Aorta (tissue), 5 donors: ENCODE measurements around the gene CC2D1A. TPM values are rescaled to one million over a fixed set of nuclear protein-coding genes. Genes with fewer than 3 reads are reported as not detected.

Source experiments
- ATAC-seq: fragments of 200-7000 bp; cut with Tn5 transposase; one replicate; pipeline ENCODE4 v1.9.1; 2022; ENCODE audit warnings: moderate library complexity; ENCODE audit not compliant: low FRiP score
- DNase-seq, 2 donors: peaks; one replicate each; pipeline ENCODE4 v3.0.0-alpha.2; 2020
- H3K27ac ChIP-seq, 2 donors: one replicate each; pipeline ENCODE4 v1.5.1; 2013; ENCODE audit warnings: low read length in 2 of 2, mild to moderate bottlenecking in 2 of 2, moderate library complexity in 2 of 2, control low read depth in 1 of 2, inconsistent platforms in 1 of 2, low read depth in 1 of 2
- H3K27me3 ChIP-seq, 2 donors: one replicate each; pipeline ENCODE4 v1.6.1; 2013; ENCODE audit warnings: control low read depth in 1 of 2, low read length in 1 of 2, mild to moderate bottlenecking in 1 of 2, moderate library complexity in 1 of 2; ENCODE audit not compliant: insufficient read depth in 2 of 2, control insufficient read depth in 1 of 2
- H3K36me3 ChIP-seq, 2 donors: one replicate each; pipeline ENCODE4 v1.6.1; 2013; ENCODE audit warnings: control low read depth in 1 of 2, low read length in 1 of 2, mild to moderate bottlenecking in 1 of 2; ENCODE audit not compliant: insufficient read depth in 2 of 2, control insufficient read depth in 1 of 2
- H3K4me1 ChIP-seq, 2 donors: one replicate each; pipeline ENCODE4 v1.6.1; 2013; ENCODE audit warnings: low read length in 2 of 2, control low read depth in 1 of 2, mild to moderate bottlenecking in 1 of 2, moderate library complexity in 1 of 2; ENCODE audit not compliant: insufficient read depth in 2 of 2, control insufficient read depth in 1 of 2
- H3K4me3 ChIP-seq, 2 donors: one replicate each; pipeline ENCODE4 v1.5.1; 2013; ENCODE audit warnings: low read length in 2 of 2, control low read depth in 1 of 2, mild to moderate bottlenecking in 1 of 2
- H3K9me3 ChIP-seq: one replicate; pipeline ENCODE4 v1.6.1; 2013; ENCODE audit warnings: mild to moderate bottlenecking, low read length; ENCODE audit not compliant: control insufficient read depth
- WGBS, 2 donors: extraction: QIAGEN DNeasy Blood & Tissue Kit; methylation state at CpG; one replicate each; pipeline ENCODE4 v1.1.7; 2013; 5-methylcytosine and 5-hydroxymethylcytosine counted together
- intact Hi-C, 2 donors: fragments of 100-400 bp; cut with DNase I; formaldehyde crosslinking; loops; one replicate each; pipeline versions ENCODE4 v1.14.2 to v1.15.0; 2022
- polyA plus RNA-seq, 2 donors: library from polyadenylated mRNA; stranded (reverse); fragments of 200-250 nt; gene quantifications; one replicate each; pipeline ENCODE4 v1.2.3, GENCODE V29; 2013
- total RNA-seq, 2 donors: library from RNA; stranded (reverse); fragmentation: NEBNext Ultra II Directional; extraction: Animal tissue kit (Norgen Biotek cat#: 25700); gene quantifications; one replicate each; pipeline ENCODE4 v1.2.1, GENCODE V29; 2021
- donor health status: healthy with polysubstance abuse.
- donor health status: Bipolar disorder and iron deficiency.
- donor health status: DM: no; HTN: no; CAD: no.
- donor health status: DM: no; HTN: no; CAD: no.
- donor health status: DM: yes; HTN: yes; CAD: no.

Gene CC2D1A
- total and polyA plus RNA-seq, 4 donors, result 22.3 to 67.6 (median 32.0) TPM

- Histone ChIP-seq H3K27me3 (no peaks in the 10 kb centered on the region), H3K27ac (no peak overlapping the region), H3K4me1 (no peaks in the 10 kb centered on the region), H3K4me3 (no peak overlapping the region), H3K36me3 (no peaks in the 10 kb centered on the region), H3K9me3 (no peaks in the 10 kb centered on the region)
- no peak for ATAC-seq
- intact Hi-C loops, result no loop called here
- 68 to 73% methylated on average over 29 to 35 of the region's 35 CpGs for WGBS, 2 donors
- no peak for DNase-seq
These were observed 32.0 kb upstream of the CC2D1A start for GRCh38 chr19:13873834-13874515.

GRCh38 chr19:13875824-13876223 lies 30.2 kb upstream of the CC2D1A start:
- Histone ChIP-seq H3K4me3 (no peak overlapping the region), H3K4me1 (no peaks in the 10 kb centered on the region), H3K27me3 (no peaks in the 10 kb centered on the region), H3K36me3 (no peaks in the 10 kb centered on the region), H3K27ac (no peak overlapping the region), H3K9me3 (no peaks in the 10 kb centered on the region)
- ATAC-seq (no peak), DNase-seq (no peak)
- intact Hi-C loops, result no loop called here
- WGBS, 2 donors, result 96 to 97% methylated on average over 5 of the region's 5 CpGs

GRCh38 chr19:13876834-13877233 lies 29.2 kb upstream of the CC2D1A start, which contains the start of gene NANOS3:
TSS of gene NANOS3 (plus strand) at chr19:13877134. CDS start at chr19:13877249, 115 bp downstream.
- H3K4me3 ChIP-seq, result no peak within 1 kb of the TSS
- H3K36me3 ChIP-seq, result no peaks in the 10 kb centered on the region
- H3K27ac ChIP-seq, result no peak within 1 kb of the TSS
- H3K9me3 ChIP-seq, result no peaks in the 10 kb centered on the region
- 66 to 70% methylated on average over 5 of the region's 5 CpGs for WGBS, 2 donors
- H3K27me3 ChIP-seq, result no peaks in the 10 kb centered on the region
- intact Hi-C loops, result no loop called here
- ATAC-seq (no peak), DNase-seq (no peak)
- H3K4me1 ChIP-seq, result no peaks in the 10 kb centered on the region

- H3K36me3 ChIP-seq, result no peaks in the 10 kb centered on the region
- no peak for DNase-seq
- intact Hi-C loops, result no loop called here
- H3K27ac ChIP-seq, result no peak overlapping the region
- H3K27me3 ChIP-seq, result no peaks in the 10 kb centered on the region
- H3K4me3 ChIP-seq, result no peak overlapping the region
- 89 to 90% methylated on average over 27 of the region's 27 CpGs for WGBS, 2 donors
- no peaks in the 10 kb centered on the region for H3K9me3 ChIP-seq
- no peak for ATAC-seq
- no peaks in the 10 kb centered on the region for H3K4me1 ChIP-seq
These were observed 28.7 kb upstream of the CC2D1A start for GRCh38 chr19:13877303-13877702.

GRCh38 chr19:13880059-13881043 lies 25.6 kb upstream of the CC2D1A start:
- no peaks in the 10 kb centered on the region for H3K36me3 ChIP-seq
- no peaks in the 10 kb centered on the region for H3K27me3 ChIP-seq
- ATAC-seq (peak; percentile 97), DNase-seq (peak; percentile 99 to 100)
- intact Hi-C loops, result loop anchor here (1.0 to 5.0 kb wide), 6 partner anchors 26 to 467 kb away; partner anchors contain the start of genes BRME1 (in 1 of the 2), CC2D1A (in 1 of the 2) and MISP3 (in 1 of the 2)
- 8% methylated on average over 33 to 34 of the region's 34 CpGs for WGBS, 2 donors
- H3K9me3 ChIP-seq, result no peaks in the 10 kb centered on the region
- H3K4me1 ChIP-seq, result no peaks in the 10 kb centered on the region
- H3K27ac ChIP-seq, result peak overlapping the region in 1 of 2 donors; percentile 4
- H3K4me3 ChIP-seq, result no peak overlapping the region

GRCh38 chr19:13881251-13881691 lies 24.7 kb upstream of the CC2D1A start:
- ATAC-seq, result no peak
- H3K27ac ChIP-seq, result no peak overlapping the region
- no peak for DNase-seq

GRCh38 chr19:13881692-13882418 lies 24.1 kb upstream of the CC2D1A start:
- Histone ChIP-seq H3K4me1 (no peaks in the 10 kb centered on the region), H3K4me3 (no peak overlapping the region), H3K27me3 (no peaks in the 10 kb centered on the region), H3K36me3 (no peaks in the 10 kb centered on the region), H3K9me3 (no peaks in the 10 kb centered on the region), H3K27ac (no peak overlapping the region)
- intact Hi-C loops, result loop anchor here (2.0 to 5.0 kb wide), 3 partner anchors 175 to 465 kb away; partner anchors contain the start of gene MISP3 (in 1 of the 2)
- DNase-seq, result no peak
- 71 to 75% methylated on average over 17 of the region's 17 CpGs for WGBS, 2 donors
- ATAC-seq, result no peak

More at GRCh38 chr19:13881251-13881691, 24.7 kb upstream of the CC2D1A start:
- WGBS, 2 donors, result 66 to 71% methylated on average over 12 of the region's 12 CpGs
- H3K27me3 ChIP-seq, result no peaks in the 10 kb centered on the region
- no peaks in the 10 kb centered on the region for H3K9me3 ChIP-seq
- no peaks in the 10 kb centered on the region for H3K4me1 ChIP-seq
- intact Hi-C loops, result loop anchor here (2.0 to 5.0 kb wide), 3 partner anchors 176 to 466 kb away; partner anchors contain the start of gene MISP3 (in 1 of the 2)
- H3K36me3 ChIP-seq, result no peaks in the 10 kb centered on the region
- H3K4me3 ChIP-seq, result no peak overlapping the region

- no peak for DNase-seq
- 87 to 92% methylated on average over 5 of the region's 5 CpGs for WGBS, 2 donors
- ATAC-seq, result no peak
These were observed 23.6 kb upstream of the CC2D1A start for GRCh38 chr19:13882419-13882795.

More at GRCh38 chr19:13882419-13882795, 23.6 kb upstream of the CC2D1A start:
- no peaks in the 10 kb centered on the region for H3K4me1 ChIP-seq
- H3K27me3 ChIP-seq, result no peaks in the 10 kb centered on the region
- no peaks in the 10 kb centered on the region for H3K36me3 ChIP-seq
- intact Hi-C loops, result loop anchor here in 1 of 2 donors (5.0 kb wide), 2 partner anchors 175 to 465 kb away; no protein-coding TSS in a partner anchor
- no peak overlapping the region for H3K27ac ChIP-seq
- H3K4me3 ChIP-seq, result no peak overlapping the region
- no peaks in the 10 kb centered on the region for H3K9me3 ChIP-seq
